Activated naive CD8-positive, alpha-beta T cell treated with anti-CD3 and anti-CD28 coated beads for 36 hours (primary cell): ENCODE data around the gene PLD2. TPM values are rescaled to one million over a fixed set of nuclear protein-coding genes. Genes with fewer than 3 reads are reported as not detected.
"Not testable (repeated sequence)": the region's sequence is repeated elsewhere in the genome, so short reads cannot be mapped to it uniquely, and the experiment has no call there.

Experiments used
- DNase-seq: peaks from one replicate; pipeline ENCODE4 v3.0.0; 2021
- H3K27ac Mint-ChIP-seq: one replicate; pipeline ENCODE4 v1.8.0; 2022; ENCODE audit warnings: mild to moderate bottlenecking, moderate library complexity, mixed read lengths
- H3K27me3 Mint-ChIP-seq: one replicate; pipeline ENCODE4 v1.8.0; 2022; ENCODE audit warnings: mild to moderate bottlenecking, mixed read lengths
- H3K36me3 Mint-ChIP-seq: one replicate; pipeline ENCODE4 v1.8.0; 2021; ENCODE audit warnings: mild to moderate bottlenecking, mixed read lengths
- H3K4me1 Mint-ChIP-seq: one replicate; pipeline ENCODE4 v1.8.0; 2021; ENCODE audit warnings: mixed read lengths
- H3K4me3 Mint-ChIP-seq: one replicate; pipeline ENCODE4 v1.8.0; 2022; ENCODE audit warnings: mild to moderate bottlenecking, moderate library complexity, mixed read lengths
- H3K9me3 Mint-ChIP-seq: one replicate; pipeline ENCODE4 v1.8.0; 2022; ENCODE audit warnings: mixed read lengths
- total RNA-seq, 2 experiments: library from RNA; stranded (reverse); gene quantifications; one replicate each; pipeline ENCODE4 v1.2.3, GENCODE V29; 2021

The PLD2 gene
- total RNA-seq, 2 experiments from 2014 or later, result 4.2 to 5.4 TPM

GRCh38 chr17:4811471-4811870 is 4.5 kb downstream of the PLD2 start:
- Mint-ChIP-seq H3K27me3 (no peaks in the 10 kb centered on the region), H3K36me3 (peaks cover 2% of the 10 kb centered on the region), H3K4me3 (no peak overlapping the region), H3K4me1 (peaks cover 2% of the 10 kb centered on the region), H3K9me3 (no peaks in the 10 kb centered on the region), H3K27ac (no peak overlapping the region)
- no peak for DNase-seq

DNA sequence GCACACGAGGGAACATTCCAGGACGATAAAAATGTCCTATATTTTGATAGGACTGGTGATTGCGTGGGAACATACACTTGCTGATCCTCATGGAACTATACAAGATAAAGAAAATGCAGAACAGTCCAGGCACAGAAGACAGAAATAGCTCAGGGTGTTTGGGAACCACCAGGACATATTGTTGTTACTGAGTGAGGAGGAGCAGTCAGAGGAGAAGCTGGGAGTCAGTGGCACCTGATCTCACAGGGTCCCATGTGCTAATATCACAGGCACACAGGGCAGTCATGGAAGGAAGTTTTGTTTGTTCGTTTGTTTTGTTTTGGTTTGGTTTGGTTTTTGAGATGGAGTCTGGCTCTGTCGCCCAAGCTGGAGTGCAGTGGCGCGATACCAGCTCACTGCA is 5.7 kb downstream of the PLD2 start:
- no peaks in the 10 kb centered on the region for H3K9me3 Mint-ChIP-seq
- H3K27me3 Mint-ChIP-seq, result no peaks in the 10 kb centered on the region
- H3K36me3 Mint-ChIP-seq, result peaks cover 5% of the 10 kb centered on the region
- DNase-seq, result no peak
- no peak overlapping the region for H3K4me3 Mint-ChIP-seq
- peaks cover 2% of the 10 kb centered on the region for H3K4me1 Mint-ChIP-seq
- H3K27ac Mint-ChIP-seq, result no peak overlapping the region

- no peak overlapping the region for H3K4me3 Mint-ChIP-seq
- peaks cover 5% of the 10 kb centered on the region for H3K36me3 Mint-ChIP-seq
- H3K27me3 Mint-ChIP-seq, result no peaks in the 10 kb centered on the region
- H3K9me3 Mint-ChIP-seq, result no peaks in the 10 kb centered on the region
- no peak for DNase-seq
- no peak overlapping the region for H3K27ac Mint-ChIP-seq
- no peaks in the 10 kb centered on the region for H3K4me1 Mint-ChIP-seq
Observed at GRCh38 chr17:4815043-4815675, 8.2 kb downstream of the PLD2 start.

DNA sequence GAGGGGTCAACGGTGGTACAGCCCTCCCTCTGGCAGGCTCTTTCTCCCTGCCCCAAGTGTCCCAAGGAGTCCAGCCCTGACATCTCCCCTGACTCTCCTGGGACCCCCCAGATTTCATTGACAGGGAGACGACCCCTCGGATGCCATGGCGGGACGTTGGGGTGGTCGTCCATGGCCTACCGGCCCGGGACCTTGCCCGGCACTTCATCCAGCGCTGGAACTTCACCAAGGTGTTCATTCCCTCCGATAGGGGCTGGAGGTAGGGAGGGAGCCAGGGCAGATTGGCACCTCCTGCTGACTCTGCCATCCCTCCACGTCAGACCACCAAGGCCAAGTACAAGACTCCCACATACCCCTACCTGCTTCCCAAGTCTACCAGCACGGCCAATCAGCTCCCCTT is 9.9 kb downstream of the PLD2 start:
- Mint-ChIP-seq H3K27ac (no peak overlapping the region), H3K36me3 (peaks cover 5% of the 10 kb centered on the region), H3K4me1 (no peaks in the 10 kb centered on the region), H3K4me3 (no peak overlapping the region), H3K9me3 (no peaks in the 10 kb centered on the region), H3K27me3 (no peaks in the 10 kb centered on the region)
- DNase-seq, result no peak

- Mint-ChIP-seq H3K4me3 (no peak overlapping the region), H3K36me3 (peaks cover 5% of the 10 kb centered on the region), H3K27ac (no peak overlapping the region), H3K27me3 (no peaks in the 10 kb centered on the region), H3K4me1 (no peaks in the 10 kb centered on the region), H3K9me3 (no peaks in the 10 kb centered on the region)
- no peak for DNase-seq
Observed at GRCh38 chr17:4818276-4818675, 11.3 kb downstream of the PLD2 start.

- H3K27ac Mint-ChIP-seq, result no peak overlapping the region
- no peaks in the 10 kb centered on the region for H3K9me3 Mint-ChIP-seq
- no peaks in the 10 kb centered on the region for H3K36me3 Mint-ChIP-seq
- no peaks in the 10 kb centered on the region for H3K4me1 Mint-ChIP-seq
- DNase-seq, result no peak
- H3K4me3 Mint-ChIP-seq, result no peak overlapping the region
- no peaks in the 10 kb centered on the region for H3K27me3 Mint-ChIP-seq
Observed at GRCh38 chr17:4822835-4823234, 15.9 kb downstream of the PLD2 start.

- Mint-ChIP-seq H3K4me1 (no peaks in the 10 kb centered on the region), H3K9me3 (no peaks in the 10 kb centered on the region), H3K36me3 (no peaks in the 10 kb centered on the region), H3K4me3 (no peak overlapping the region), H3K27me3 (no peaks in the 10 kb centered on the region), H3K27ac (no peak overlapping the region)
- DNase-seq, result no peak
Observed at GRCh38 chr17:4823373-4824089, 16.6 kb downstream of the PLD2 start.

- H3K4me3 Mint-ChIP-seq, result no peak overlapping the region
- H3K27ac Mint-ChIP-seq, result no peak overlapping the region
Observed at GRCh38 chr17:4827399-4827798, 20.4 kb downstream of the PLD2 start.

GRCh38 chr17:4832829-4833177 is 25.9 kb downstream of the PLD2 start:
- not testable (repeated sequence) for H3K36me3 Mint-ChIP-seq, H3K27me3 Mint-ChIP-seq, DNase-seq, H3K9me3 Mint-ChIP-seq
- peaks cover 30% of the 10 kb centered on the region for H3K4me1 Mint-ChIP-seq
- peak overlapping the region; percentile 90 for H3K4me3 Mint-ChIP-seq
- peak overlapping the region; percentile 91 for H3K27ac Mint-ChIP-seq

More at GRCh38 chr17:4827399-4827798, 20.4 kb downstream of the PLD2 start:
- H3K36me3 Mint-ChIP-seq, result no peaks in the 10 kb centered on the region
- H3K4me1 Mint-ChIP-seq, result peaks cover 1% of the 10 kb centered on the region
- DNase-seq, result no peak
- no peaks in the 10 kb centered on the region for H3K27me3 Mint-ChIP-seq
- H3K9me3 Mint-ChIP-seq, result no peaks in the 10 kb centered on the region

GRCh38 chr17:4833178-4833940 is 26.4 kb downstream of the PLD2 start, which contains the start of gene MINK1:
MINK1 (plus strand) TSS chr17:4833340; CDS start chr17:4833584, 244 bp downstream.
- Mint-ChIP-seq H3K27ac (peak within 1 kb of the TSS; percentile 91), H3K4me3 (peak within 1 kb of the TSS; percentile 92), H3K27me3 (no peaks in the 10 kb centered on the region), H3K36me3 (no peaks in the 10 kb centered on the region), H3K4me1 (peaks cover 30% of the 10 kb centered on the region), H3K9me3 (no peaks in the 10 kb centered on the region)
- peak; percentile 92 for DNase-seq

- DNase-seq, result no peak
- Mint-ChIP-seq H3K27ac (peak overlapping the region; percentile 83), H3K4me3 (peak overlapping the region; percentile 92), H3K4me1 (peaks cover 31% of the 10 kb centered on the region), H3K27me3 (no peaks in the 10 kb centered on the region), H3K9me3 (no peaks in the 10 kb centered on the region), H3K36me3 (peaks cover under 1% of the 10 kb centered on the region)
Observed at GRCh38 chr17:4833941-4834680, 27.2 kb downstream of the PLD2 start.

DNA sequence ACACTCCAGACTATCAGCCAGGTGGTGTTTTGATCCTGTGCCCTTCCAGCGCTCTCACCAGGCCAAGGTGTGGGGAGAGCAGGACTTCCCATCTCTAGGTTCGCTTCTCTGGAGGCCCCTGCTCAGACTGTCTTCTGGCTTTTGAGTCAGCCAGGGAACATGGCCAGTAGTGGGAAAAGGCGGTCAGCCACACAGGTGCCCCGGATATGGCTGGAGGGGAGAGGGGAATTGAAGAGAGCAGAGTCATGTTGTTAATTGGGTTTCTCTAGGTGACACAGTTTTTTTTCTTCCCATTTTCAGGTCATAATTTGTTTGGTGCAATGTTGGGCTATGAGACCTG is 27.7 kb downstream of the PLD2 start:
- H3K36me3 Mint-ChIP-seq, result peaks cover 3% of the 10 kb centered on the region
- no peak for DNase-seq
- peaks cover 37% of the 10 kb centered on the region for H3K4me1 Mint-ChIP-seq
- no peaks in the 10 kb centered on the region for H3K9me3 Mint-ChIP-seq
- peak overlapping the region; percentile 92 for H3K4me3 Mint-ChIP-seq
- H3K27ac Mint-ChIP-seq, result no peak overlapping the region
- no peaks in the 10 kb centered on the region for H3K27me3 Mint-ChIP-seq

DNA sequence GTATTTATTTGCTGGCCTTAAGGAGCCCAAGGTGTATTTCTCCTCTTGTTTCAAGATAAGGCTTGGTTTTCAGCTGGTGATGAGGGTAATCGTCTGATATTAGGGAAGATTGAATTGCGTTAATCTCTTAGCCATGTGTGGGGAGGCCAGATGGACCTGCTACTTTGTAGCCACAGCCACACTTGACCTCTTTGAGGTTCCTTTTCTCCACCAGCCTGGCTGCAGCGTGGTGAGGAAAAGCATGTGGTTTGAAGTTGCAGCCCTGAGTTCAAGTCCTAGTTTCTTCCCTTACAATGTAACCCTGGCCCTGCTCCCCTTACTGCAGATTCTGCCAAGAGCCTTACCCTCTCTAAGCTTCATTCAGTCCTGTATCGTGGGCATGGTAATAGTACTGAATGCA is 29.3 kb downstream of the PLD2 start:
- H3K36me3 Mint-ChIP-seq, result peaks cover 7% of the 10 kb centered on the region
- no peaks in the 10 kb centered on the region for H3K27me3 Mint-ChIP-seq
- peaks cover 51% of the 10 kb centered on the region for H3K4me1 Mint-ChIP-seq
- H3K9me3 Mint-ChIP-seq, result no peaks in the 10 kb centered on the region
- DNase-seq, result no peak
- no peak overlapping the region for H3K27ac Mint-ChIP-seq
- no peak overlapping the region for H3K4me3 Mint-ChIP-seq

GRCh38 chr17:4837471-4838308 is 30.7 kb downstream of the PLD2 start:
- Mint-ChIP-seq H3K4me3 (no peak overlapping the region), H3K4me1 (peaks cover 58% of the 10 kb centered on the region), H3K27me3 (no peaks in the 10 kb centered on the region), H3K36me3 (peaks cover 7% of the 10 kb centered on the region), H3K27ac (no peak overlapping the region), H3K9me3 (no peaks in the 10 kb centered on the region)
- DNase-seq, result no peak
